GM12878 (cell line): ENCODE measurements around the gene ARHGEF1. TPM values are rescaled to one million over a fixed set of nuclear protein-coding genes. Genes with fewer than 3 reads are reported as not detected.

Source experiments
- ASH2L ChIP-seq: fragments of 300-600, 200-600 bp; sonication (generic); IDR thresholded peaks from 2 replicates; pipeline ENCODE4 v1.6.1; 2017; ENCODE audit warnings: low read depth, mild to moderate bottlenecking, borderline replicate concordance
- BHLHE40 ChIP-seq, 2 experiments: fragments of 450-650 bp in 1 of 2; IDR thresholded peaks; 2 replicates each; pipeline ENCODE4 v1.6.1; 2011 to 2017; ENCODE audit warnings: low read depth in 2 of 2, borderline replicate concordance in 1 of 2, improper control_type of control experiment in 1 of 2, low read length in 1 of 2, mild to moderate bottlenecking in 1 of 2
- BRCA1 ChIP-seq: IDR thresholded peaks from 2 replicates; pipeline ENCODE4 v1.6.1; 2011; ENCODE audit warnings: low read depth, low read length, improper control_type of control experiment
- CBX3 ChIP-seq: fragments of 200-600 bp; sonication (generic); IDR thresholded peaks from 2 replicates; pipeline ENCODE4 v1.6.1; 2016; ENCODE audit warnings: low read depth, borderline replicate concordance
- FOXM1 ChIP-seq: IDR thresholded peaks from 2 replicates; pipeline ENCODE4 v1.6.1; 2012; ENCODE audit warnings: low read depth, mild to moderate bottlenecking, inconsistent platforms, low read length, moderate library complexity
- KAT2A ChIP-seq: conservative IDR thresholded peaks from 2 replicates; pipeline ENCODE4 v1.6.1; 2011; ENCODE audit warnings: low read depth, low read length; ENCODE audit not compliant: control insufficient read depth
- KLF5 ChIP-seq: fragments of 450-650 bp; IDR thresholded peaks from 2 replicates; pipeline ENCODE4 v1.6.1; 2014; ENCODE audit warnings: mild to moderate bottlenecking; ENCODE audit not compliant: partially characterized antibody
- MAX ChIP-seq: IDR thresholded peaks from 2 replicates; pipeline ENCODE4 v1.6.1; 2012; ENCODE audit warnings: low read depth, low read length, improper control_type of control experiment
- MTA2 ChIP-seq: fragments of 450-650 bp; IDR thresholded peaks from 2 replicates; pipeline ENCODE4 v1.6.1; 2016; ENCODE audit warnings: low read depth, mild to moderate bottlenecking, moderate library complexity
- NBN ChIP-seq: fragments of 450-650 bp; IDR thresholded peaks from 2 replicates; pipeline ENCODE4 v1.6.1; 2016
- NFIC ChIP-seq: IDR thresholded peaks from 2 replicates; pipeline ENCODE4 v1.6.1; 2012; ENCODE audit warnings: low read depth, mild to moderate bottlenecking, inconsistent platforms, low read length, moderate library complexity
- PAX5 ChIP-seq: IDR thresholded peaks from 2 replicates; pipeline ENCODE4 v1.6.1; 2011; ENCODE audit warnings: low read depth, low read length, borderline replicate concordance
- POLR2AphosphoS2 ChIP-seq: IDR thresholded peaks from 2 replicates; pipeline ENCODE4 v1.6.1; 2011; ENCODE audit warnings: low read depth, mild to moderate bottlenecking, low read length, improper control_type of control experiment, moderate library complexity
- POU2F2 ChIP-seq: IDR thresholded peaks from 3 replicates; pipeline ENCODE4 v1.6.1; 2011; ENCODE audit warnings: low read depth, mild to moderate bottlenecking, low read length, borderline replicate concordance
- SIN3A ChIP-seq: IDR thresholded peaks from 2 replicates; pipeline ENCODE4 v1.6.1; 2012; ENCODE audit warnings: low read depth, low read length, improper control_type of control experiment
- SPI1 ChIP-seq: IDR thresholded peaks from 2 replicates; pipeline ENCODE4 v1.6.1; 2011; ENCODE audit warnings: low read depth, mild to moderate bottlenecking, low read length, moderate library complexity, borderline replicate concordance; ENCODE audit not compliant: insufficient read depth
- SREBF2 ChIP-seq: IDR thresholded peaks from 2 replicates; pipeline ENCODE4 v1.6.1; 2012; ENCODE audit warnings: mild to moderate bottlenecking, low read length
- STAT3 ChIP-seq: IDR thresholded peaks from 2 replicates; pipeline ENCODE4 v1.6.1; 2011; ENCODE audit warnings: low read depth, low read length, improper control_type of control experiment
- ZBED1 ChIP-seq: IDR thresholded peaks from 2 replicates; pipeline ENCODE4 v1.6.1; 2016; ENCODE audit warnings: borderline replicate concordance
- ZBTB11 ChIP-seq: fragments of 450-650 bp; formaldehyde crosslinking; IDR thresholded peaks from 2 replicates; pipeline ENCODE4 v1.5.0; 2022; ENCODE audit warnings: mild to moderate bottlenecking, missing genetic modification characterization
- ZNF384 ChIP-seq: IDR thresholded peaks from 2 replicates; pipeline ENCODE4 v1.6.1; 2012; ENCODE audit warnings: low read depth, mild to moderate bottlenecking, low read length, improper control_type of control experiment, borderline replicate concordance
- ZNF622 ChIP-seq: fragments of 450-650 bp; IDR thresholded peaks from 2 replicates; pipeline ENCODE4 v1.6.1; 2017; ENCODE audit warnings: mild to moderate bottlenecking, inconsistent platforms
- polyA plus RNA-seq, 11 experiments: library from polyadenylated mRNA; depleted of rRNA in 4 of 11; unstranded in 6 of 11; stranded (reverse) in 5 of 11; fragments of >200 nt; fragmentation: Nextera tagmentation in 4 of 11; fragmentation: Illumina TruSeq in 1 of 11; extraction: Ambion mirVana in 4 of 11; extraction: Trizol in 1 of 11; gene quantifications; 1 replicate in 1 of 11; 2 replicates in 10 of 11; pipeline versions ENCODE4 v1.2.1 to v1.2.3, GENCODE V29; 2011 to 2016; ENCODE audit warnings: inconsistent platforms in 2 of 11, missing spikeins in 2 of 11, low read depth in 1 of 11
- total RNA-seq, 4 experiments: library from RNA; depleted of rRNA in 3 of 4; stranded (reverse); fragments of >200 nt in 3 of 4; fragmentation: Illumina TruSeq in 1 of 4; extraction: Trizol in 1 of 4; gene quantifications; 2 replicates each; pipeline versions ENCODE4 v1.2.1 to v1.2.3, GENCODE V29; 2013 to 2021
- TF ChIP-seq, protein P1 (sequence below): IDR thresholded peaks from 2 replicates; pipeline ENCODE4 v1.6.1; 2011; ENCODE audit warnings: low read depth, low read length, improper control_type of control experiment, borderline replicate concordance
- TF ChIP-seq, protein P2 (sequence below): IDR thresholded peaks from 2 replicates; pipeline ENCODE4 v1.6.1; 2012; ENCODE audit warnings: low read depth, low read length, improper control_type of control experiment

The ARHGEF1 gene
- total and polyA plus RNA-seq, 10 of the 15 experiments (the other 5 are each of a cell fraction or from before 2014, with no cell fraction given), result 1.2 to 207 (median 53.9) TPM

DNA sequence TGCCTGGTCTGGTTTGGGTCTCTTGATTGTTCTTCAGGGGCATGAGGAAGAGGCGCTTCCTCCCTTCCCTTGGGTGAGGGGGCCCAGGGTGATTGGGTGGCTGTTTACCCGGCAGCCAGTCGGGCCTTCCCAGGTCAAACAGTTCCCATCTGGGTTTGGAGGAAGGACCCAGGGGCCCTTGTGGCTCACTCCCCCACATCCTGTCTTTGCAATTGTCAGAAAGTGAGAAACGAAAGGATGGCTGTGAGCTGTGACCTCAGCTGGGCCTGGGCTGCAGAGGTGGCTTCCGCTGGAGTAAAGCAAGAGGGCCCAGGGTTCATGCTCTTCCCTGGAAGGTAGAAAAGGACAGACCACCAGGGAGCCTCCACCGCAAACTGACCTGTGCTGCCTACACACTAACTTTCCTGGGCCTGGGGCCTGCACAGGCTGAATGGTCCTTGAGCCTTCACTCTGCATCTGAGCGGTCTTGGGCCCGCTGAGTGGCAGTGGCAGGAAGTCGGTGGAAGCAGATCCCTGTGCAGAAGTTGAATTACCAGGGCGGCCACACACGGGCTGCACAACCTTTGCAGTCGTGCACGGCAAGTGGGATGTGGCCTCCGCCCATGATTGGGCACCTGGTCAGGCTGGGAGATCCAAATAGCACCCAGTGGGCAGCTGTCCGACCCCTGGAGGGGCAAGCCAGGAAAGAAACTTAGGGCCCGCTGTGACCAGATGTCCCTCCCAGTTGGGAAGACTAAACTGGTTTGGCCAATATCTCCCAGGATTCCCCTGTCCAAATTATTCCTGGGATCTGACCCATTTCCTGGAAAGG lies 11.2 kb upstream of the ARHGEF1 start (continued):
- TF ChIP-seq POU2F2 (no peak; the same call in 1 of the 3 replicates), ZBED1 (peak; percentile 84), POLR2AphosphoS2 (no peak; the same call in 1 of the 2 replicates), KLF5 (peak; percentile 36), MAX (no peak), ZBTB11 (CRISPR knock-in tag) (no peak), BHLHE40 (IDR thresholded peaks at IDR 0.05; ENCODE audit: borderline replicate concordance in 1 of 2, low read depth in 2 of 2, low read length in 1 of 2) (peak; percentile 41 to 63; a peak in 3 of 4 replicates), ZNF384 (no peak), SPI1 (peak; percentile 22), MTA2 (peak; percentile 81), NFIC (peak; percentile 65), ZNF622 (no peak), SIN3A (no peak), KAT2A (no peak), ASH2L (0 out of 2 replicates have a peak, but pooled peaks have one; percentile 36), FOXM1 (peak; percentile 49), CBX3 (no peak), BRCA1 (no peak), PAX5 (peak; percentile 69), NBN (peak; percentile 64; the same call in 1 of the 2 replicates), SREBF2 (no peak), STAT3 (no peak)
- TF ChIP-seq, protein P1, sequence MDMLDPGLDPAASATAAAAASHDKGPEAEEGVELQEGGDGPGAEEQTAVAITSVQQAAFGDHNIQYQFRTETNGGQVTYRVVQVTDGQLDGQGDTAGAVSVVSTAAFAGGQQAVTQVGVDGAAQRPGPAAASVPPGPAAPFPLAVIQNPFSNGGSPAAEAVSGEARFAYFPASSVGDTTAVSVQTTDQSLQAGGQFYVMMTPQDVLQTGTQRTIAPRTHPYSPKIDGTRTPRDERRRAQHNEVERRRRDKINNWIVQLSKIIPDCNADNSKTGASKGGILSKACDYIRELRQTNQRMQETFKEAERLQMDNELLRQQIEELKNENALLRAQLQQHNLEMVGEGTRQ, result no peak
- TF ChIP-seq, protein P2, sequence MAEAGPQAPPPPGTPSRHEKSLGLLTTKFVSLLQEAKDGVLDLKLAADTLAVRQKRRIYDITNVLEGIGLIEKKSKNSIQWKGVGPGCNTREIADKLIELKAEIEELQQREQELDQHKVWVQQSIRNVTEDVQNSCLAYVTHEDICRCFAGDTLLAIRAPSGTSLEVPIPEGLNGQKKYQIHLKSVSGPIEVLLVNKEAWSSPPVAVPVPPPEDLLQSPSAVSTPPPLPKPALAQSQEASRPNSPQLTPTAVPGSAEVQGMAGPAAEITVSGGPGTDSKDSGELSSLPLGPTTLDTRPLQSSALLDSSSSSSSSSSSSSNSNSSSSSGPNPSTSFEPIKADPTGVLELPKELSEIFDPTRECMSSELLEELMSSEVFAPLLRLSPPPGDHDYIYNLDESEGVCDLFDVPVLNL, result no peak
